Measurements from ENCODE around the gene YIPF1.

The YIPF1 gene

DNA sequence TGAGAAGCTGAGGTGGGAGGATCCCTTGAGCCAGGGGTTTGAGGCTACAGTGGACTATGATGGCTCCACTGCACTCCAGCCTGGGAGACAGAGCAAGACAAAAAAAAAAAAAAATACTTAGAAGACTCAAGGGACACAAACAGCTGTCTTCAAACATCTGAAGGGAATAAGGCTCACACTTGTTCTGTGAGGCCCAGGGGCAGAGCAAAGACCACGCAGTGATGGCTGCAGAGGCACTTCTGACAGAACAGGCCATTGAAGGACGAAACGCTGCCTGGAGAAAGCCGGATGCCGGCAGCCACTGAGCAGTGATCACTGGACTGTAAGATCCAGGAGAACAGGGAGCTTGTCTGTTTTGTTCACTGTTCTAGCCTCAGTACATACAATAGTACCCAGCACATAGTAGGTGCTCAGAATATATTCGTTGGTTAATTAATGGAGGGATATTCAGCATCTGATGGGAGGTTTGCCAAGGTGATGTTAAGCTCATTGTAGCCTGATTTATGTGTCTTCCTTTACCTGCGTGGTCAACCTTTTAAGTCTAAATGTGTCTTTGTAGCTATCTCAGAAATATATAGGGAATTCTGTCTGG, 39.4 kb downstream of the YIPF1 start:
- Histone ChIP-seq H3K4me3 (ENCODE audit: control insufficient read depth in 1 of 7, extremely low read depth in 1 of 7, insufficient read depth in 4 of 7, low read depth in 2 of 7, low read length in 6 of 7) (no peak overlapping the region), H3K27ac (ENCODE audit: insufficient read depth in 1 of 2, low read depth in 1 of 2, low read length in 2 of 2, poor library complexity in 1 of 2, severe bottlenecking in 2 of 2) (no peak overlapping the region), H3K4me1 (ENCODE audit: control extremely low read depth in 1 of 4, control insufficient read depth in 4 of 4, insufficient read depth in 4 of 4, low read length in 3 of 4) (no peaks in the 10 kb centered on the region), H3K9me3 (ENCODE audit: control extremely low read depth in 1 of 5, control insufficient read depth in 4 of 5, insufficient read depth in 2 of 5, low read depth in 1 of 5, low read length in 4 of 5) (peaks cover 0 to 3% (median 0%) of the 10 kb centered on the region in 5 experiments), H3K36me3 (ENCODE audit: control insufficient read depth in 4 of 4, insufficient read depth in 4 of 4, low read length in 3 of 4) (peaks cover 13 to 36% (median 23%) of the 10 kb centered on the region in 4 experiments), H3K27me3 (replicated peaks in 2 of 5; ENCODE audit: control insufficient read depth in 4 of 5, insufficient read depth in 5 of 5, low read length in 4 of 5) (no peaks in the 10 kb centered on the region)
- no peak for DNase-seq
- 98% methylated on average over 5 of the region's 7 CpGs for WGBS (ENCODE audit: insufficient coverage)
- ChIA-PET CTCF (interaction anchor here (0.8 to 1.7 kb wide), 5 partner anchors 8 to 108 kb away, joined by 3 to 5 read pairs (median 4); no protein-coding TSS in a partner anchor), POLR2A (interaction anchor here (0.7 kb wide), 1 partner anchor 14 kb away, joined by 3 read pairs; no protein-coding TSS in a partner anchor)

DNA sequence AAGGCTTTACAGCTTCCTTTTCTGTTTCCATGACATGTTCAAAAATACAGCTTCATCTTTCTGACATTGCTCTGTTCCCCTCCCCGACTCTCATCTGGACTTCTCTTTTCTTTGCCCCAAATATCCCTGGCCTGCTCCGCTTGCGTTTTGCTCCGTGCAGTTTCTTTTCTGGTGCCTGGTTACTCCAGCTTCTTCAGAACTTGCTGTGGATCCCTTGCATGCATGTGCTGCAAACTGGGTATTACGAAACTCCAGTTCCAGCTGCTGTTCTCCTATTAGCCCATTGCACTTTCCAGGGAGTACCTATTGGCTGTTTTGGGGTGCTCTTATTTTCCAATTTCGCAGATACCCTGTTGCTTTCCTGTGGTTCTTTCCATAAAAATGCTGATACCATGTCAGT, 41.6 kb downstream of the YIPF1 start:
- no peak overlapping the region for H3K4me3 ChIP-seq (ENCODE audit: control insufficient read depth in 1 of 7, extremely low read depth in 1 of 7, insufficient read depth in 4 of 7, low read depth in 2 of 7, low read length in 6 of 7)
- H3K4me1 ChIP-seq (ENCODE audit: control extremely low read depth in 1 of 4, control insufficient read depth in 4 of 4, insufficient read depth in 4 of 4, low read length in 3 of 4) = no peaks in the 10 kb centered on the region
- CTCF ChIA-PET = interaction anchor here (1.2 to 2.2 kb wide), 3 partner anchors 8 to 13 kb away, joined by 4 to 10 read pairs (median 6); no protein-coding TSS in a partner anchor
- no peak overlapping the region for H3K27ac ChIP-seq (ENCODE audit: insufficient read depth in 1 of 2, low read depth in 1 of 2, low read length in 2 of 2, poor library complexity in 1 of 2, severe bottlenecking in 2 of 2)
- DNase-seq = no peak
- H3K9me3 ChIP-seq (ENCODE audit: control extremely low read depth in 1 of 5, control insufficient read depth in 4 of 5, insufficient read depth in 2 of 5, low read depth in 1 of 5, low read length in 4 of 5) = peaks cover 0 to 3% (median 0%) of the 10 kb centered on the region in 5 experiments
- no peaks in the 10 kb centered on the region for H3K27me3 ChIP-seq (replicated peaks in 2 of 5; ENCODE audit: control insufficient read depth in 4 of 5, insufficient read depth in 5 of 5, low read length in 4 of 5)
- POLR2A ChIA-PET = no interaction called here
- peaks cover 2 to 16% (median 13%) of the 10 kb centered on the region in 4 experiments for H3K36me3 ChIP-seq (ENCODE audit: control insufficient read depth in 4 of 4, insufficient read depth in 4 of 4, low read length in 3 of 4)
- 88% methylated on average over 6 of the region's 6 CpGs for WGBS (ENCODE audit: insufficient coverage)

DNA sequence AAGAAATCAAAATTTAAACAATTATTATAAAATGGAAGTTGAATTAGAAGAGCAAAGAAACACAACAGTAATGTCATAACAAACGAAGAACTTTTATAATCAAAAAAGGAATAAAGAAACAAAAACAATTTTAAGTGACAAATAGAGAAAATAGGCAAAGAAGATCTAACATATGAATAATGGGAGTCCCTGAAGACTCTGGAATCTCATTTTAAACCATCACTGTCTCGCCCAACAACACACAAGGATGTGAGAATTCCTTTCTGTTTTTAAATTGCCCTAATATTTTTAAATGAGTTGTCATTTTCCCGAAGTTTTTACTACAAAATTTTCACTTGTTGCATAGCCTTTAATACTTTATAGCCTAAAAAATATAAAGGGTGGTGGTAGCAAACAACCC, 47.2 kb downstream of the YIPF1 start:
- Histone ChIP-seq H3K27me3 (replicated peaks in 2 of 5; ENCODE audit: control insufficient read depth in 4 of 5, insufficient read depth in 5 of 5, low read length in 4 of 5) (no peaks in the 10 kb centered on the region), H3K4me1 (ENCODE audit: control extremely low read depth in 1 of 4, control insufficient read depth in 4 of 4, insufficient read depth in 4 of 4, low read length in 3 of 4) (peaks cover 0 to 5% (median under 1%) of the 10 kb centered on the region in 4 experiments), H3K36me3 (ENCODE audit: control insufficient read depth in 4 of 4, insufficient read depth in 4 of 4, low read length in 3 of 4) (no peaks in the 10 kb centered on the region), H3K9me3 (ENCODE audit: control extremely low read depth in 1 of 5, control insufficient read depth in 4 of 5, insufficient read depth in 2 of 5, low read depth in 1 of 5, low read length in 4 of 5) (no peaks in the 10 kb centered on the region), H3K27ac (ENCODE audit: insufficient read depth in 1 of 2, low read depth in 1 of 2, low read length in 2 of 2, poor library complexity in 1 of 2, severe bottlenecking in 2 of 2) (no peak overlapping the region), H3K4me3 (ENCODE audit: control insufficient read depth in 1 of 7, extremely low read depth in 1 of 7, insufficient read depth in 4 of 7, low read depth in 2 of 7, low read length in 6 of 7) (no peak overlapping the region)
- ChIA-PET POLR2A (no interaction called here), CTCF (no interaction called here)
- DNase-seq = no peak
- no CpG with 5 or more reads among the region's 3 CpGs for WGBS (ENCODE audit: insufficient coverage)

DNA sequence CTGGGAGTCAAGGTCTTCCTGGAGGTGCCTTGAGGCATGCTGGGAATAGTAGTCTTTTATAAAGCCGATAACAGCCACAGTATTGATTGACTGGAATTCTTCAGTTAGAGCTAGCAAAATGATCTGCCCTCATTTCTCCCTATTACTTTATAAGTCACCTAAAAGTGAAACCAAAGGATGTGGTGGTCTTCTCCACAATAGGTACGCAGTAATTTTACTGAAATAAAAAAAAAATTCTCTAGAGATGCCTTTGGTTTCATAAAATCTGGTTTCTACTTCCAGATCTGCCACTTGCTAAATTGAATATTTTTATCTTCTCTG, 51.0 kb downstream of the YIPF1 start:
- Histone ChIP-seq H3K9me3 (ENCODE audit: control extremely low read depth in 1 of 5, control insufficient read depth in 4 of 5, insufficient read depth in 2 of 5, low read depth in 1 of 5, low read length in 4 of 5) (no peaks in the 10 kb centered on the region), H3K27me3 (replicated peaks in 2 of 5; ENCODE audit: control insufficient read depth in 4 of 5, insufficient read depth in 5 of 5, low read length in 4 of 5) (no peaks in the 10 kb centered on the region), H3K36me3 (ENCODE audit: control insufficient read depth in 4 of 4, insufficient read depth in 4 of 4, low read length in 3 of 4) (peaks cover 0 to 7% (median 0%) of the 10 kb centered on the region in 4 experiments), H3K27ac (ENCODE audit: insufficient read depth in 1 of 2, low read depth in 1 of 2, low read length in 2 of 2, poor library complexity in 1 of 2, severe bottlenecking in 2 of 2) (peak overlapping the region; percentile 98 to 99), H3K4me3 (ENCODE audit: control insufficient read depth in 1 of 7, extremely low read depth in 1 of 7, insufficient read depth in 4 of 7, low read depth in 2 of 7, low read length in 6 of 7) (peak overlapping the region in 6 of 7 experiments; percentile 92 to 99 (median 97)), H3K4me1 (ENCODE audit: control extremely low read depth in 1 of 4, control insufficient read depth in 4 of 4, insufficient read depth in 4 of 4, low read length in 3 of 4) (peaks cover 0 to 15% (median 8%) of the 10 kb centered on the region in 4 experiments)
- ChIA-PET CTCF (interaction anchor here (1.4 kb wide), 1 partner anchor 13 kb away, joined by 5 read pairs; no protein-coding TSS in a partner anchor), POLR2A (interaction anchor here (0.6 to 1.7 kb wide), 2 partner anchors 215 to 1517 kb away, joined by 3 read pairs; partner anchors contain the start of genes TCEANC2 and TMEM59)
- no peak for DNase-seq
- 0% methylated on average over 1 of the region's 2 CpGs for WGBS (ENCODE audit: insufficient coverage)

DNA sequence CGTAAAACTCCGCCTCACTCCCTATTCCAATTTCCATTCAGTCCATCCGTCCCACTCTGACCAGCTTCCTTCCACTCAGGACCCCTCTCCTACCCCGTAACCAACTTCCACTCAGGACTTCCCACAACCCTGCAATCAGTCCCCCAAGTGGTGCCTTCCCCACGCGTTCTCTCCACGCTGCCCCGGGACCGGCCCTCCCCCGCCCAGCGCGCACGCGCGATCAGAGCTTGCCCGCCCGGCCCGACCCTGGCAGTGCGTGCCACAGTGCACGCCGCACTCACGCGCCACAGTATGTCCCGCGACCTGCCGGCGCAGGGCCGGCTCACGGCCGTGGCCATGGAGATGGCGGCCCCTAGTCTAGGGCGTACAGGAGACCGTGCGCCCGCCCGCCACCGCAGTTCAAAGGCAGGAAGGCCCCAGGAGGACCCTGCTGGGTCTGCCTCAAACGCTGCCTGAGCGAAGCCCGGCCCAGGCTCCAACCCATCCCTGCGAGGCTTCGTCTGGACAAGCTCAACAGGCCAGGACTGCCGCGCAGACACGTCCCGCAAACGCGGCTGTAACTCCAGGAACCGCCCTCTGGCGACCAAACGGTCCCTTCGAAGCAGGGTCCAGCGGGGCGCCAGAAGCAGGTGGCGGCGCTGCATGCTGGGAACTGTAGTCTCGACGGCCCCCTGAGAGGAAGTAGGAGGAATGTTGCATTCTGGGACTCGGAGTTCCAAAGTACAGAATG, 51.5 kb downstream of the YIPF1 start, which contains the start of gene NDC1:
Gene NDC1, minus strand, starts transcription at position 373 of the 730 bp plus-strand sequence. Its CDS starts 35 bp downstream, at position 338.
- under 1% methylated on average over 53 of the region's 59 CpGs for WGBS (ENCODE audit: insufficient coverage)
- no peaks in the 10 kb centered on the region for H3K27me3 ChIP-seq (replicated peaks in 2 of 5; ENCODE audit: control insufficient read depth in 4 of 5, insufficient read depth in 5 of 5, low read length in 4 of 5)
- no peaks in the 10 kb centered on the region for H3K9me3 ChIP-seq (ENCODE audit: control extremely low read depth in 1 of 5, control insufficient read depth in 4 of 5, insufficient read depth in 2 of 5, low read depth in 1 of 5, low read length in 4 of 5)
- peak; percentile 93 to 96 (median 95) for DNase-seq
- H3K36me3 ChIP-seq (ENCODE audit: control insufficient read depth in 4 of 4, insufficient read depth in 4 of 4, low read length in 3 of 4) = peaks cover 0 to 7% (median 0%) of the 10 kb centered on the region in 4 experiments
- peak within 1 kb of the TSS; percentile 87 to 99 (median 97) for H3K4me3 ChIP-seq (ENCODE audit: control insufficient read depth in 1 of 7, extremely low read depth in 1 of 7, insufficient read depth in 4 of 7, low read depth in 2 of 7, low read length in 6 of 7)
- ChIA-PET CTCF (interaction anchor here (1.4 kb wide), 1 partner anchor 14 kb away, joined by 5 read pairs; no protein-coding TSS in a partner anchor), POLR2A (interaction anchor here (0.6 to 1.7 kb wide), 2 partner anchors 215 to 1516 kb away, joined by 3 read pairs; partner anchors contain the start of genes TCEANC2 and TMEM59)
- H3K4me1 ChIP-seq (ENCODE audit: control extremely low read depth in 1 of 4, control insufficient read depth in 4 of 4, insufficient read depth in 4 of 4, low read length in 3 of 4) = peaks cover 0 to 15% (median 8%) of the 10 kb centered on the region in 4 experiments
- peak within 1 kb of the TSS; percentile 98 to 99 for H3K27ac ChIP-seq (ENCODE audit: insufficient read depth in 1 of 2, low read depth in 1 of 2, low read length in 2 of 2, poor library complexity in 1 of 2, severe bottlenecking in 2 of 2)

DNA sequence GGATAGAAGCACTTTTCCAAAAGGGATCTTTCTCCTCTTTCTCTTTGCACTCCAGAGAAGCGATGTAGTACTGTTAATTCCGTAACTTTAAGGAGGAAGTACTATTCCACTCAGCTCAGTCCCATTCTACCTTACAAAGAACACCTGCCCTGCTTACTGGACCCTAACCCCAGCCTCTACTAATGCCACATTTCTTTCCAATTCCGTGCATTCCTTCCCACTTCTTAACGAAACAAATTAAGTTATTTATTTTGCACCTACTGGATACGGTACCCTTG, 52.0 kb downstream of the YIPF1 start:
- POLR2A ChIA-PET = interaction anchor here (1.7 kb wide), 1 partner anchor 216 kb away, joined by 3 read pairs; the partner anchor contains the start of genes TCEANC2 and TMEM59

More for the DNA sequence above, 52.0 kb downstream of the YIPF1 start:
- no peaks in the 10 kb centered on the region for H3K9me3 ChIP-seq (ENCODE audit: control extremely low read depth in 1 of 5, control insufficient read depth in 4 of 5, insufficient read depth in 2 of 5, low read depth in 1 of 5, low read length in 4 of 5)
- peak overlapping the region; percentile 87 to 99 (median 97) for H3K4me3 ChIP-seq (ENCODE audit: control insufficient read depth in 1 of 7, extremely low read depth in 1 of 7, insufficient read depth in 4 of 7, low read depth in 2 of 7, low read length in 6 of 7)
- H3K27ac ChIP-seq (ENCODE audit: insufficient read depth in 1 of 2, low read depth in 1 of 2, low read length in 2 of 2, poor library complexity in 1 of 2, severe bottlenecking in 2 of 2) = peak overlapping the region; percentile 98 to 99
- peaks cover 0 to 15% (median 8%) of the 10 kb centered on the region in 4 experiments for H3K4me1 ChIP-seq (ENCODE audit: control extremely low read depth in 1 of 4, control insufficient read depth in 4 of 4, insufficient read depth in 4 of 4, low read length in 3 of 4)
- no peaks in the 10 kb centered on the region for H3K27me3 ChIP-seq (replicated peaks in 2 of 5; ENCODE audit: control insufficient read depth in 4 of 5, insufficient read depth in 5 of 5, low read length in 4 of 5)
- DNase-seq = no peak
- CTCF ChIA-PET = interaction anchor here (1.4 kb wide), 1 partner anchor 14 kb away, joined by 5 read pairs; no protein-coding TSS in a partner anchor
- peaks cover 0 to 7% (median 0%) of the 10 kb centered on the region in 4 experiments for H3K36me3 ChIP-seq (ENCODE audit: control insufficient read depth in 4 of 4, insufficient read depth in 4 of 4, low read length in 3 of 4)
- 2% methylated on average over 5 of the region's 5 CpGs for WGBS (ENCODE audit: insufficient coverage)
